ENCODE results near the gene OGFOD2.

GRCh38 chr12:122982963-122983788 lies 8.1 kb downstream of the OGFOD2 start:
- TF ChIP-seq CTCF (IDR thresholded peaks at IDR 0.05; ENCODE audit: low read depth, low read length, missing input control) = no peak
- TF ChIP-seq REST (IDR thresholded peaks at IDR 0.05) = no peak

Measured in liver (tissue), 2 donors.